GM18508 (cell line): ENCODE results near the gene CEP112.
"Not testable (repeated sequence)": the region's sequence is repeated elsewhere in the genome, so short reads cannot be mapped to it uniquely, and the experiment has no call there.

ENCODE experiments used
- ATAC-seq: cut with Tn5 transposase; IDR thresholded peaks from one replicate; pipeline ENCODE4 v1.9.1; 2021; ENCODE audit warnings: moderate number of reproducible peaks; ENCODE audit not compliant: insufficient read depth, unreplicated experiment

CEP112 gene

DNA sequence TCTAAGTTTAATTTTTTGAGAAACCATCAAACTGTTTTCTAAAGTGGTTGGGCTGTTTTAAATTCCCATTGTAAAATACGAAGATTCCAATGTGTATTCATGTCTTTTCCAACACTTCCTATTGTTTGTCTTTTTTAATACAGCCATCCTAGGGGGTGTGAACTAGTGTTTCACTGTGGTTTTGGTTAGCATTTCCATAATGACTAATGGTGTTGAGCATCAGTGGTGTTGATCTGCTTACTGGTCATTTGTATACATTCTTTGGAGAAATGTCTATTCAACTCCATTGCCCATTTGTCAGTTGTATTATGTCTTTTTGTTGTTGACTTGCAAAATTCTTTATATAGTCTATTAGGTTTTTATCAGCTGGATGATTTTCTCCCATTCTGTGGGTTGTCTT is 391.3 kb downstream of the CEP112 start:
- no peak for ATAC-seq

- ATAC-seq = no peak
Observed at GRCh38 chr17:65799869-65800268, 392.1 kb downstream of the CEP112 start.

DNA sequence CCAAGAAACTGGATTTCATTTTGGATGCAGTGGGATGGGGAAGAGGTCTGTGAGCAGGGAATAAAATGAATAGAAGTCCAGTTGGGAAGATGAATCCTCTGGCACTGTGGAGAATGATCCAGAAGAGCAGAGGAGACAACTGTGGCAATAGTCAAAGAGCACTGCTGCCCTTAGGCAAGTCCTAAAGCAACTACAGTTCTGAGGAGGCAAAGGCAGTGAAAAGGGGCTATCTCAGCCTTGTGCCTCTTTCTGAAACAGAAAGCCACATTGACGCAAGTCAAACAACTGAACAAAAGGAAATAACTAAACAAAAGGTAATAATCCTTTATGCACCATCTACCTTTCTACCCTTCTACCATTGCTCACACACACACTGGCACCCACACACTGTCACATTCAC is 392.5 kb downstream of the CEP112 start:
- no peak for ATAC-seq

- ATAC-seq = no peak
Observed at GRCh38 chr17:65797809-65798208, 394.1 kb downstream of the CEP112 start.

DNA sequence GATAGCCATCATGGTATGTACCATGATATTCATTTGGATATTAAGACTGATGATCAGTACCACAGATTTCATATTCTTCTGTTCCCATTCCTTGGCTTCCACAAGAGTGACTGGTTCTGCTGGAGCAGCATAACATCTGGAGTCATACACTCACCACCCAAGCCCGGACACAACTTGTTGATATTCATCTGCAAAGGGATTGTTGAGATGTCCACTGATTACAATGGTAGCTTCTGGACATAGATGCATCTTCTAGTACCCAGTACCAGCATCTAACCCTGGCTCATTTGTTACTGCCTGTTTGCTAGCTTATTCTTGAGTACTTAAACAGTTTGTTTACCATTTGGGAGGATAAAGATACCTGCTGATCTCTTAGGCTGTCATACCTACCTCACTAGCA is 394.8 kb downstream of the CEP112 start:
- no peak for ATAC-seq

DNA sequence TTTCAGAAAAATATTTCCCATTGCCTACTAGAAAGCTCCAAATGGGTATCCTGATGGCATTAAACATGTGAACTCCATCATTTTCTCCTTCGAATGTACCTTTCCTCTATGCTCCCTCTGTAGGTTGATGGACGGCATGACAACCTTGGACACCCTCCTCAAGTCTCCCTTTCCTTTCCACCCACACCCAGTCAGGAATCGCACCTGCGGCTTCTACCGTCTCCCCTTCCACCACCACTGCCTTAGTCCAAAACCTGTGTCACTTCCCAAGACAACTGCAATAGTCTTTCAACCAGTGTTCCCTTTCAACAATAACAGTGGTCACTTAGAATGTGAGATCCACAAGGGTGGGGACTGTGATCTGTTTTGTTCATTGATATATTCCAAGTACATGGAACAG is 397.4 kb downstream of the CEP112 start:
- ATAC-seq = no peak

- no peak for ATAC-seq
Observed at GRCh38 chr17:65790241-65790640, 401.7 kb downstream of the CEP112 start.

DNA sequence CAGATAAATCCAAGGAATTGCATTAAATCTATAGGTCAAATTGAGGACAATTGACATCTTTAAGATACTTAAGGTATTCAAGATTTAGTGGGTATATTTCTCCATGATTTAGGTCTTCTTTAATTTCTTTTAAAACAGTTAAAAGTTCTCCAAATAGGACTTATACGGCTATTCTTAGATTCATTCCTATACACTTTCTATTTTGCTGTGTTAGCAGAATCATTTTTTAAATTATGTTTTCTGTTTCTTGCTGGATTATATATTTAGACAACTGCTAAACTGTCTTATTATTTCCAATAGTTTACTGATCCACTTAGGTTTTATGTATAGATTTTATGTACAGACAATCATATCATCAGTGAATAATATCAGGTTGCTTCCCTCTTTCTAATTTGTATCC is 404.4 kb downstream of the CEP112 start:
- ATAC-seq = no peak

- ATAC-seq = no peak
Observed at GRCh38 chr17:65786479-65786878, 405.5 kb downstream of the CEP112 start.

DNA sequence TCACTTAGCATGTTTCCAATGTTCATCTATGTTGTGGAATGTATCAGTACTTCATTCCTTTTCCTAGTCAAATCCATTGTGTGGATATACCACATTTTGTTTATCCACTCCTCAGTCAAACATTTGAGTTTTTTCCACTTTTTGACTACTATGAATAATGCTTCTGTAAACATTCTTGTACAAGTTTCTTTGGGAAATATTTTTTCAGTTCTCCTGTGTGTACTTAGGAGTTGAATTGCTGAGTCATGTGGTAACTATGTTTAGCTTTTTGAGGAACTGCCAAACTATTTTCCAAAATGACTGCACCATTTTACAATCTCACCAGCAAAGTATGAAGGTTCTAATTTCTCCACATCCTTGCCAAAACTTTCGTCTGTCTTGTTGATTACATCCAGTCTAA is 406.8 kb downstream of the CEP112 start:
- ATAC-seq = no peak

- no peak for ATAC-seq
Observed at GRCh38 chr17:65783845-65784334, 408.0 kb downstream of the CEP112 start.

GRCh38 chr17:65782104-65782706 is 409.7 kb downstream of the CEP112 start:
- ATAC-seq = not testable (repeated sequence)

- no peak for ATAC-seq
Observed at GRCh38 chr17:65780111-65780510, 411.8 kb downstream of the CEP112 start.

DNA sequence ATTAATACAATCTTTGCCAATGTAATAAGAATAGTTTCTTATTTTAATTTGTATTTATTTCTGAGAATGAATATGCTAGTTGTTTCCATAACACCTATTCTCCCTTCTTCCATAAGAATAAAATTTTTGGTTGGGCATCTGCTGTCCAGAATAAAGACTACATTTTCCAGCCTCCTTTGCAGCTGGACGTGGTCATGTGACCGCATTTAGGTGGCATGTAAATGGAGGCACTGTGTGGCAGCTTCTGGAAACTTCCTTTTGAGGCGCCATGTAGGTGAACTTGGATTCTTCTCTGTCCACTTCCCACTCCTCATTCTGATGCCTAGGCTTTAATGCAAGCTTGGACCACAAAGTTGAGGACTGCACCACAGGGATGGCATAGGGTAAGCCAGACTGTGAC is 415.0 kb downstream of the CEP112 start:
- no peak for ATAC-seq

- no peak for ATAC-seq
Observed at GRCh38 chr17:65774787-65775186, 417.1 kb downstream of the CEP112 start.

DNA sequence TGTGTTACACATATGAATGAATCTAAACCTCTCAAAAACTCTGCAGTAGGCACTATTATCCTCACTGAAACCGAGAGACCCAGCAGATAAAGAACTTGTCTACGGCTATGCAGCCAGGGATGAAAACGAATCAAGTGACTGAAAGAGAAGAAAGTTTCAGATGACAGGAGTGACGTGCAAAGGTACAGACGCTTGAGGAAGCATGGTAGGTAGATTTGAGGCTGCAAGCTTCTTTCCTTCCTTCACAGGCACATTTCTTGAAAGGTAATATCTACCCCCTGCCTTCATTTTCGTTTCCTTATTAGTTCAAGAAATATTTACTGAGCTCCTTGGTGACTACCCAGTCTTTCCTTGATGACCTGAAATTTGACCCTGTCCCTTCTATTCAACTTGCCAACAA is 418.9 kb downstream of the CEP112 start:
- ATAC-seq = no peak

DNA sequence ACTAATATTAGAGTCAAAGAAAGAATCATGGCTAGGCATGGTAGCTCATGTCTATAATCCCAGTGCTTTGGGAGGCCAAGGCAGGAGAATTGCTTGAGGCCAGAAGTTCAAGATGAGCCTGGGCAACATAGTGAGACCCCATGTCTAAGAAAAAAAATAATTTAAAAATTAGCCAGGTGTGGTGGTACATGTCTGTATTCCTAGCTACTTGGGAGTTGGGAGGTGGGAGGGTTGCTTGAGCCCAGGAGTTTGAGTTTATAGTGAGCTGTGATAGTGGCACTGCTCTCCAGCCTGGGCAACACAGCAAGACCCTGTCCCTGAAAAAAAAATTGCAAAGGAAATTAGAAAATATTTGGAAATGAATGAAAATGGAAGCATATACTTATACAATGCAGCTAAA is 420.2 kb downstream of the CEP112 start:
- ATAC-seq = no peak

DNA sequence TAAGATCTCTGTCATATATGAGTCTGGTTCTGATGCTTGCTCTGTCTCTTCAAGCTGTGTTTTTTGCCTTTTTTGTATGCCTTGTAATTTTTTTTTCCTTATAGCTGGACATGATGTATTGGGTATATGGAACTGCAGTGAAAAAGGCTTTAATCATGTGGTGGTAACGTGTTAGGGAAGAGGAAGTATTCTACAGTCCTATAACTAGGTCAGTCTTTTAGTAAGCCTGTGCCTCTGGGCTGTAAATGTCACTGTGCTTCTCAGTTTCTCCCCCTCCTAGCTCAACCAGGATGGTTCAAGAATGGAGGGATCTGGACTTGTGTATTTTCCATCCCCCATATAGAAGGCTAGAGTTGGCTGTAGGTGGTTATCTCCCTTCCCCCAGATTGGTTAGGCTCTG is 428.1 kb downstream of the CEP112 start:
- no peak for ATAC-seq

DNA sequence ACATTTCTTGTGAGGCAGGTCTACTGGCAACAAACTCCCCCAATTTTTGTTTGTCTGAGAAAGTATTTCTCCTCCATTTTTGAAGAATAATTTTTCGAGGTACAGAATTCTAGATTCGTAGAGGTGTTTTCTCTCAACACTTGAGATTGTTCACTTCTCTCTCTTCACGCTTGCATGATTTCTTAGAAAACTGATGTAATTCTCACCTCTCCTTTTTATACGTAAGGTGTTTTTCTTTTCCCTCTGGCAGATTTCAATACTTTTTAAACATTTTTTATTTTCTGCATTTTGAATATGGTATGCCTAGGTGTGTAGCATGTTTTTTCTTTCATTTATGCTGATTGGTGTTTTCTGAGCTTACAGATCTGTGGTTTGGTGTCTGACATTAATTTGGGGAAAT is 429.0 kb downstream of the CEP112 start:
- ATAC-seq = no peak

- no peak for ATAC-seq
Observed at GRCh38 chr17:65759532-65759931, 432.4 kb downstream of the CEP112 start.

GRCh38 chr17:65756760-65757159 is 435.2 kb downstream of the CEP112 start:
- ATAC-seq = no peak

- no peak for ATAC-seq
Observed at GRCh38 chr17:65755799-65756198, 436.1 kb downstream of the CEP112 start.

DNA sequence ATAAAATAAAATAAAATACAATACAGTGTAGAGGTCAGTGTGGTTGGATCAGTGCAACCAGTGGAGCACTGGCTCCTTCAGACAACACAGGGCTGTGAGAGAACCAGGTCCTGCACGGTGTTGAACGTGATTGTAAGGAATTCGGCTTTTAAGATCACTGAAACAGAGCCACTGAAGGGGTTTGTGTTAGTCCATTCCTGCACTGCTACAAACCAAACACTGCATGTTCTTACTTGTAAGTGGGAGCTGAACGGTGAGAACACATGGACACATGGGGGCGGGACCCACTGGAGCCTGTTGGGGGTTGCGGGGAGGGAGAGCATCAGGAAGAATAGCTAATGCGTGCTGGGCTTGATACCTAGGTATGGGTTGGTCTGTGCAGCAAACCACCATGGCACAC is 437.3 kb downstream of the CEP112 start:
- ATAC-seq = no peak
